HEK293T (cell line): Measurements from ENCODE around the gene OR1F1.

Experiments
- CTCF ChIA-PET: fragments of 350-600 bp; formaldehyde crosslinking; extraction: SDS; loops from one replicate; lab custom pipeline; 2021; ENCODE audit warnings: antibody characterized with exemption, inconsistent platforms; lab: Yijun Ruan, JAX
- POLR2A ChIA-PET: fragments of 350-600 bp; formaldehyde crosslinking; extraction: SDS; loops from one replicate; lab custom pipeline; 2020; ENCODE audit warnings: antibody characterized with exemption, inconsistent platforms; lab: Yijun Ruan, JAX
- DNase-seq: peaks from one replicate; pipeline ENCODE4 v3.0.0; 2012; ENCODE audit warnings: mixed read lengths; ENCODE audit errors: extremely low spot score
- ARNT ChIP-seq: fragments of 450-650 bp; IDR thresholded peaks from 2 replicates; pipeline ENCODE4 v1.6.1; 2017; ENCODE audit warnings: mild to moderate bottlenecking
- BHLHE40 ChIP-seq: fragments of 450-650 bp; IDR thresholded peaks from 2 replicates; pipeline ENCODE4 v1.6.1; 2016; ENCODE audit warnings: mild to moderate bottlenecking, moderate library complexity, borderline replicate concordance
- CTBP1 ChIP-seq: fragments of 450-650 bp; IDR thresholded peaks from 2 replicates; pipeline ENCODE4 v1.6.1; 2016; ENCODE audit warnings: borderline replicate concordance
- ELF4 ChIP-seq: fragments of 450-650 bp; IDR thresholded peaks from 2 replicates; pipeline ENCODE4 v1.6.1; 2017; ENCODE audit warnings: antibody characterized with exemption
- FOXA1 ChIP-seq: fragments of 450-650 bp; IDR thresholded peaks from 2 replicates; pipeline ENCODE4 v1.6.1; 2016; ENCODE audit warnings: mild to moderate bottlenecking
- FOXK2 ChIP-seq: fragments of 450-650 bp; IDR thresholded peaks from 2 replicates; pipeline ENCODE4 v1.6.1; 2016; ENCODE audit warnings: mild to moderate bottlenecking
- FOXM1 ChIP-seq: fragments of 450-650 bp; IDR thresholded peaks from 2 replicates; pipeline ENCODE4 v1.6.1; 2017; ENCODE audit warnings: mild to moderate bottlenecking, borderline replicate concordance
- HDGF ChIP-seq: fragments of 450-650 bp; IDR thresholded peaks from 2 replicates; pipeline ENCODE4 v1.6.1; 2017; ENCODE audit warnings: antibody characterized with exemption, borderline replicate concordance
- L3MBTL2 ChIP-seq: fragments of 450-650 bp; conservative IDR thresholded peaks from 2 replicates; pipeline ENCODE4 v1.6.1; 2016; ENCODE audit warnings: mild to moderate bottlenecking
- LEF1 ChIP-seq: fragments of 450-650 bp; IDR thresholded peaks from 2 replicates; pipeline ENCODE4 v1.6.1; 2017; ENCODE audit warnings: mild to moderate bottlenecking, borderline replicate concordance
- NFRKB ChIP-seq: fragments of 450-650 bp; IDR thresholded peaks from 2 replicates; pipeline ENCODE4 v1.6.1; 2016; ENCODE audit warnings: mild to moderate bottlenecking, moderate library complexity
- PKNOX1 ChIP-seq: fragments of 450-650 bp; IDR thresholded peaks from 2 replicates; pipeline ENCODE4 v1.6.1; 2016
- SP1 ChIP-seq: fragments of 450-650 bp; IDR thresholded peaks from 2 replicates; pipeline ENCODE4 v1.6.1; 2017
- SUZ12 ChIP-seq: fragments of 450-650 bp; IDR thresholded peaks from 2 replicates; pipeline ENCODE4 v1.6.1; 2016; ENCODE audit warnings: mild to moderate bottlenecking
- TARDBP ChIP-seq: fragments of 450-650 bp; IDR thresholded peaks from 2 replicates; pipeline ENCODE4 v1.6.1; 2016
- ZNF384 ChIP-seq: fragments of 450-650 bp; IDR thresholded peaks from 2 replicates; pipeline ENCODE4 v1.6.1; 2016

The OR1F1 gene

GRCh38 chr16:3152991-3153368 lies 35.0 kb upstream of the OR1F1 start:
- no peak for DNase-seq
- POLR2A ChIA-PET = interaction anchor here (1.0 to 1.1 kb wide), 2 partner anchors 18 to 30 kb away, joined by 4 to 5 read pairs; partner anchors contain the start of gene ZNF213
- TF ChIP-seq CTBP1 = no peak
- TF ChIP-seq TARDBP = no peak
- no peak for TF ChIP-seq ARNT
- no peak for TF ChIP-seq HDGF
- no peak for TF ChIP-seq L3MBTL2
- no peak for TF ChIP-seq ELF4
- no peak for TF ChIP-seq SUZ12
- no peak for TF ChIP-seq NFRKB
- TF ChIP-seq PKNOX1 = no peak
- TF ChIP-seq FOXK2 = no peak
- TF ChIP-seq BHLHE40 = no peak
- no peak for TF ChIP-seq FOXM1
- no peak for TF ChIP-seq LEF1
- no peak for TF ChIP-seq ZNF384
- CTCF ChIA-PET = interaction anchor here (0.9 to 1.4 kb wide), 3 partner anchors 10 to 21 kb away, joined by 3 to 9 read pairs (median 4); no protein-coding TSS in a partner anchor

GRCh38 chr16:3155181-3155580 lies 32.8 kb upstream of the OR1F1 start:
- ChIA-PET CTCF (no interaction called here), POLR2A (no interaction called here)

GRCh38 chr16:3155972-3156371 lies 32.0 kb upstream of the OR1F1 start:
- TF ChIP-seq BHLHE40 = no peak
- no peak for DNase-seq
- POLR2A ChIA-PET = interaction anchor here (0.6 to 0.7 kb wide), 2 partner anchors 21 to 283 kb away, joined by 3 read pairs; partner anchors contain the start of gene ZNF213
- CTCF ChIA-PET = no interaction called here

More at GRCh38 chr16:3155181-3155580, 32.8 kb upstream of the OR1F1 start:
- DNase-seq = no peak
- TF ChIP-seq L3MBTL2 = no peak

GRCh38 chr16:3157229-3158025 lies 30.6 kb upstream of the OR1F1 start:
- DNase-seq = peak; percentile 53
- peak; percentile 62 for TF ChIP-seq L3MBTL2
- no peak for TF ChIP-seq LEF1
- ChIA-PET CTCF (interaction anchor here (0.5 to 2.2 kb wide), 4 partner anchors 11 to 283 kb away, joined by 3 to 6 read pairs (median 4); no protein-coding TSS in a partner anchor), POLR2A (interaction anchor here (1.0 to 1.7 kb wide), 4 partner anchors 11 to 27 kb away, joined by 3 to 11 read pairs (median 5); no protein-coding TSS in a partner anchor)

- TF ChIP-seq HDGF = 0 out of 2 replicates have a peak, but pooled peaks have one; percentile 16
- no peak; the same call in 1 of the 2 replicates for TF ChIP-seq L3MBTL2
- no peak for TF ChIP-seq CTBP1
- DNase-seq = no peak
- ChIA-PET CTCF (interaction anchor here (1.0 to 2.2 kb wide), 3 partner anchors 10 to 82 kb away, joined by 3 to 6 read pairs (median 4); no protein-coding TSS in a partner anchor), POLR2A (interaction anchor here (1.0 to 1.7 kb wide), 9 partner anchors 7 to 33 kb away, joined by 3 to 11 read pairs (median 5); partner anchors contain the start of gene ZNF213)
Observed at GRCh38 chr16:3158026-3158509, 29.9 kb upstream of the OR1F1 start.

GRCh38 chr16:3158510-3159314 lies 29.3 kb upstream of the OR1F1 start:
- peak; percentile 77 for DNase-seq
- ChIA-PET POLR2A (interaction anchor here (0.6 to 1.7 kb wide), 12 partner anchors 8 to 32 kb away, joined by 3 to 11 read pairs (median 4); partner anchors contain the start of gene ZNF213), CTCF (interaction anchor here (2.2 kb wide), 1 partner anchor 15 kb away, joined by 6 read pairs; no protein-coding TSS in a partner anchor)
- TF ChIP-seq TARDBP = no peak
- no peak for TF ChIP-seq ELF4
- no peak for TF ChIP-seq BHLHE40
- TF ChIP-seq SP1 = no peak
- TF ChIP-seq CTBP1 = no peak
- no peak for TF ChIP-seq NFRKB
- peak; percentile 97 for TF ChIP-seq ZNF384
- TF ChIP-seq FOXM1 = no peak
- no peak for TF ChIP-seq LEF1
- TF ChIP-seq PKNOX1 = no peak
- TF ChIP-seq L3MBTL2 = peak; percentile 43; the same call in 1 of the 2 replicates
- no peak for TF ChIP-seq HDGF
- no peak for TF ChIP-seq ARNT
- no peak for TF ChIP-seq FOXA1
- TF ChIP-seq FOXK2 = no peak
